ENCODE data around the gene CCP110. TPM values are rescaled to one million over a fixed set of nuclear protein-coding genes. Genes with fewer than 3 reads are reported as not detected.

The CCP110 gene
- total RNA-seq, 1 donor = 15.1 TPM

GRCh38 chr16:19524356-19524615, 544 bp downstream of the CCP110 start:
- TF ChIP-seq CTCF (IDR thresholded peaks at IDR 0.05; ENCODE audit: insufficient read depth, low read depth, low read length) = no peak
- DNase-seq (ENCODE audit: low read depth) = peak; percentile 3

GRCh38 chr16:19524616-19525384, 1.1 kb downstream of the CCP110 start:
- peak; percentile 32 for DNase-seq (ENCODE audit: low read depth)
- no peak for TF ChIP-seq CTCF (IDR thresholded peaks at IDR 0.05; ENCODE audit: insufficient read depth, low read depth, low read length)
- peak overlapping the region; percentile 100 for H3K4me3 ChIP-seq (ENCODE audit: low read depth, low read length)

More at GRCh38 chr16:19524356-19524615, 544 bp downstream of the CCP110 start:
- peak overlapping the region; percentile 100 for H3K4me3 ChIP-seq (ENCODE audit: low read depth, low read length)

GRCh38 chr16:19525385-19525723, 1.6 kb downstream of the CCP110 start:
- DNase-seq (ENCODE audit: low read depth) = no peak
- H3K4me3 ChIP-seq (ENCODE audit: low read depth, low read length) = peak overlapping the region; percentile 100
- no peak for TF ChIP-seq CTCF (IDR thresholded peaks at IDR 0.05; ENCODE audit: insufficient read depth, low read depth, low read length)

- H3K4me3 ChIP-seq (ENCODE audit: low read depth, low read length) = no peak overlapping the region
- no peak for TF ChIP-seq CTCF (IDR thresholded peaks at IDR 0.05; ENCODE audit: insufficient read depth, low read depth, low read length)
- DNase-seq (ENCODE audit: low read depth) = no peak
Observed at GRCh38 chr16:19527161-19527560, 3.4 kb downstream of the CCP110 start.

- H3K4me3 ChIP-seq (ENCODE audit: low read depth, low read length) = no peak overlapping the region
- no peak for TF ChIP-seq CTCF (IDR thresholded peaks at IDR 0.05; ENCODE audit: insufficient read depth, low read depth, low read length)
- DNase-seq (ENCODE audit: low read depth) = no peak
Observed at GRCh38 chr16:19528666-19529065, 4.9 kb downstream of the CCP110 start.

GRCh38 chr16:19532601-19533000, 8.9 kb downstream of the CCP110 start:
- no peak for DNase-seq (ENCODE audit: low read depth)
- H3K4me3 ChIP-seq (ENCODE audit: low read depth, low read length) = no peak overlapping the region
- TF ChIP-seq CTCF (IDR thresholded peaks at IDR 0.05; ENCODE audit: insufficient read depth, low read depth, low read length) = no peak
